ENCODE results near the gene CDK18.

CDK18 gene

DNA sequence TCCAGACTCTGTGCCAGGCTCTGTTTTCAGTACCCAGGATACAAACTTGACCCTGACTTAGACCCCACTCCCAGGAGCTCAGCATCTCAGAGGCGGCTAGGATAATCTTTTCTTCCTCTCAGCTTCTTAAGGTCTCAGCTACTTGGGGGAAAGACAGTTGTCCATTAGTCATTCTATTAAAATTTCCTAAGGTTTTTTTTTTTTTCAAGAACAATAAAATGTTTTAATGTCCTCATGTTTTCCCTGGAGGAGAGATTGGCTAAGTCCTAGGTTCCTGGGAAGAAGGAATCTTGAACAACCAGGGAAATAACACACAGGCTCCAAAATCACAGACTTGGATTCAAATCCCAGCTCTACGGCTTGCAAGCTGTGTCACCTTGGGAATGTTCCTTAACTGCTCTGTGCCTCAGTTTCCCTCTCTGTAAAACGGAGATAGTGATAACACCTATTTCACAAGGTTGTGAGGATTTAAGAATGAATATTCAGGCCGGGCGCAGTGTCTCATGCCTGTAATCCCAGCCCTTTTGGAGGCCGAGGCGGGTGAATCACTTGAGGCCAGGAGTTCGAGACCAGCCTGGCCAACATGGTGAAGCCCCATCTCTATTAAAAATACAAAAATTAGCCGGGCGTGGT lies 33.0 kb downstream of the CDK18 start:
- DNase-seq (ENCODE audit: low read depth): no peak

DNA sequence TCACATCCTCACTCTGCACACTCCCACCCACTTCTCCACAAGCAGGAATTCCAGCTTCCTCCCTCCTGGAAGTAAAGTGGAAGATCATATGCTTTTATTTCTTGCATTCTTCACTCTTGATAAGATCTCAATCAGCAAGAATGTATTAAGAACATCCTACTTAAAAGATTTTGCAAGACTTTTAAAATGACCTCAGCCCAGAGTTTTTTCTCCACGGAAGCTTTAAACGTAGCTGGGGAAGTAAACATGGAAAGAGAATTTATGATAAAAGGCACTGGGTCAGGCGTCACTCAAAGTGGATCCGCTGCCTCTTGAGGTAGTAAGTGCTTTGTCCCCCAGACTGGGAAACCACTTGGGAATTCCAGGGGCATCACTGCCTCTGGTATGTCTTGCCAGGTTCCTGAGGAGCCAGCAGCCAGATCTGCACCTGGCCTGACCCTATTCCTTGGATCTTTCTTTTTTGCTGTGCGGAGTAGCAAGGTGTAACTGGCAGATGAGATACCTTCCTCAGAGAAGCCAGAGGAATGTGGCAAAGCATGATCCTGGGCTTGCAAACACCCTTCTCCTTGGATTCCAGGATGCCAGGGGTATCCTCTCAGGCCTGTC lies 33.9 kb downstream of the CDK18 start:
- DNase-seq (ENCODE audit: low read depth): no peak

DNA sequence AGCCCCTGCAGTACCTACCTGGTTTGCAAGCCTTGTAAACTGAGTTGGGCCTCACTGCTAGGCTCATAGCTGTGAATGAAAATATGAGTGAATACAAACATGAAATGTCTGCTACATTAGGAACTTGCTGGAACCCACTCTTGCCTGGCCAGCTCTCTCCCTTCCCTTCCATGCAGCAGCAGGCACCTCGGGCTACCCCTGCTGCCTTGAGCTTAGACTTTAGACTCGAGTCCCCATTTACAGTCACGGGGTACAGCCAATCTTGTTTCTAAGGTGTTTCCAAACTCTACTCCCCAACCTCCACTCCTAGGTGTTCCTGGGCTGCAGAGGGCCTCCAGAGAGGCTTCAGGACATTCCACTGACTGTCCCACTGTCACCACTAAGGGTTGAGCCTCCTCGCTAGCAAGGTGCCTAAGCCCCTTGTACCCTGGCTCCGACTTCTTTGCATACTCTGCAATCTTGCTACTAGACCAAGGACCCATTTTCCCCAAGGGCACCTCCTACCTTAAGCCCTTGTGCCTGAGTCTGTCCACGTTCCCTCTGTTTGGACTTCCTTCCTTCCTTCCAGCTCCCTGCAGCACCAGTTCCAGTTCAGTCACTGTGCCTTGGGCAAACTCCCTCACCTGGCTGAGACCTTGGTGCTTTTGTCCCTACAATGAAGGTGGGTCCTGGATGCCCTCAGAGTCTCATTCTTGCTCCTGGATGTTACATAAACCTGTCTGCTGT lies 36.9 kb downstream of the CDK18 start:
- no peak for DNase-seq (ENCODE audit: low read depth)

DNA sequence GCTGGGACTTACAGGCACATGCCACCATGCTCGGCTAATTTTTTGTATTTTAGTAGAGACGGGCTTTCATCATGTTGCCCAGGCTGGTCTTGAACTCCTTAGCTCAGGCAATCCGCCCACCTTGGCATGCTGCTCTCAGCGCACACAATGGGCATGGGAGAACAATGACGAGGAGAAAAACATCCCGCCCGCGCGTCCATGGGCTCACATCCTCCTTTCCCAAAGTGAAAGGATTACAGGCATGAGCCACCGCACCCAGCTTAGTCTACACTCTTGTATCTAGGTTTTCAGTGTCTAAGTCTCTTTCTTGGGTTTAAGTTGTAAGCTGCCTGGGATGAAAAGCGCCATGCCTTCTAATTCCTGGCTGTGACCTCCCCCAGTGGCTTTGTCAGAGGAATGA lies 37.9 kb downstream of the CDK18 start:
- DNase-seq (ENCODE audit: low read depth): no peak

DNA sequence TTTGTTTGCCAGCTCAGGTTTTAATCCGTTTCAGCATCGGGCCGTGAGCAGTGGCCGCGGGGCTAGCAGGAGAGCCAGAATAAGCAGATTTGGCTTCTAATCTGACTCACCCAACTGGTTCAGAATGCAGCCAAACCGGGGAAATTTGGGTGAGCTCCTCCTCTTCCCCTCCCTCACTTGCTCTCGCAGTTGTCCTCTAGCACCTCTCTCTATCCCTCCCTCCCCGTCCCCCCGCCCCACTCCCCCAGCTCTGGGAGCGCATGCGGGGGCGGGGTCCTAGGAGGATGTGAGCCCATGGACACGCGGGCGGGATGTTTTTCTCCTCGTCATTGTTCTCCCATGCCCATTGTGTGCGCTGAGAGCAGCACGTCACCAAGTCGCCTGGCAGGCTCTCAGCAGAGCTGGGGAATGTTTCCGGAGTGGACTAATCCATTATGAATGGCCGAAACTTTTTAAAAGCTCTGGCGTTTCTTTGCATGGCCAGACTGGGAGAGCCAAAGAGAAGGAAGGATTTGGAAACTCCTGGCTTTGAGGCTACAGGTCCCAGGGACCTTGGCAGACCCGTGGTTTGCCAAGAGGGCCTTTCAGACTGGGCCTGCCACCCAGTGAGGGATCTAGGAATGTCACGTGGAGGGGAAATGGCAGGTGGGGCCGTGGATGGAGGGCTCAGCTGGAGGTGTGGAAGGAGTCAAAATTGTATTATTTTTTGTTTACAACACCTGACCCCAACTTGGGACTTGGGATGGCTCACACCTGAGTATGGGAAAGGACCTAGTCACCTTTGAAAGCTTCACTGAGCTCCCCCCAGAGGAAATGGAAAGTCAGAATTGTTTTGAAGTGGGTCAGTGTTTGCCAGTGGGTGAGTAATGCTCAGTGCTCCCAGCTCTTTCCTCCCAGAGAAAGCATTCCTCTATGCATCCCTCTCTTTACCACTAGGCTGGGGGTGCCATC lies 39.2 kb downstream of the CDK18 start:
- DNase-seq (ENCODE audit: low read depth): no peak

DNA sequence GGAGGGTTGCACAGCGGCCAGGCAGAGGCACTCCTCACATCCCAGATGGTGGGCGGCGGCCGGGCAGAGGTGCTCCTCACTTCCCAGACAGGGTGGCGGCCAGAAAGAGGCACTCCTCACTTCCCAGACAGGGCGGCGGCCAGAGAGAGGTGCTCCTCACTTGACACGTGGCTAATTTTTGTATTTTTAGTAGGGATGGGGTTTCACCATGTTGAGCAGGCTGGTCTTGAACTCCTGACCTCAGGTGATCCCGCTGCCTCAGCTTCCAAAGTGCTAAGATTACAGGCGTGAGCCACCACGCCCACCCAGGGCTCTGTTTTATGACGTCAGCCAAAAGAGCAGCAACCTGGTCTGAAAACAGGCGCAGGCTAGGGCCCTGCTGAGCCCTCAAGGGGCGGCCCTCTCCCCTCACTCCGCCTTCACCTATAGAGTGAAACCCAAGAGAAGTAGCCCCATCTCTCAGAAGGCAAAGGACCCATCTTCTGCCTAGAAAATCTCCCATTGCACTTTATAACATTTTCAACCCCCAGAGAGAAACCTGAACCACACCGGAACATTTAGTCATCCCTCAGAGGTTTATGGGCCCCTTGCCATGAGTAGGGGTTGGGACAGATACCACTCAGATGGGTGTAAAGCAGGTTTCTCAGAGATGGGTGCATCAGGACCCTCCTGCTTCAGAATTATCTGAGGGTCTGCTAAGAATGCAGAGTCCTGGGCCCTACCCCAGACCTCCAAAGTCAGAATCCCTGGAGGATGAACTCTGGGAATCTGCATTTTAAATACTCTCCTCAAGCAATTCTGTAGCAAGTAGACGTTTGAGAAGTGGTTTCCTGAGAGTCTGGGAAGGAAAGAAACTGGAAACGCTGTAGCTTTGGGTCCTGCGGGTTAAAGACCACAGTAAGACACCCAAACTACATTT lies 40.8 kb downstream of the CDK18 start:
- no peak for DNase-seq (ENCODE audit: low read depth)

DNA sequence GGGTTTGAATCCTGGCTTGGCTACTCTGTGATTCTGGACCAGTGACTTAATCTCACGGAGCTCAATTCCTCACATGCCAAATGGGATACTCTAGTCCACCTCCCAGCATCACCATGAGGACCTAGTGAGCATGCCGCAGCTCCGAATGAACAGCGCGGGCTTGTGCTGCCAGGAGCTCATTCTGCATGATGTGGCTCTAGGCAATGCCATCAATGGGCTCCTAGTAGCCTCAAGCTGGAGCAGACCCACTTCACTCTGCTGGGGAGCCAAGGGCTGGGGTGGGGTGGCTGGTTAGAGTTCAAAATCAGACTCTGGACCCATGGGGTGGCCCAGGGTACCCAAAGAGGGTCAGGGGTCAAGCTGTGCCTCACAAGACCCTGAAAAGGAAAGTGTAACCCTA lies 41.5 kb downstream of the CDK18 start:
- no peak for DNase-seq (ENCODE audit: low read depth)

DNA sequence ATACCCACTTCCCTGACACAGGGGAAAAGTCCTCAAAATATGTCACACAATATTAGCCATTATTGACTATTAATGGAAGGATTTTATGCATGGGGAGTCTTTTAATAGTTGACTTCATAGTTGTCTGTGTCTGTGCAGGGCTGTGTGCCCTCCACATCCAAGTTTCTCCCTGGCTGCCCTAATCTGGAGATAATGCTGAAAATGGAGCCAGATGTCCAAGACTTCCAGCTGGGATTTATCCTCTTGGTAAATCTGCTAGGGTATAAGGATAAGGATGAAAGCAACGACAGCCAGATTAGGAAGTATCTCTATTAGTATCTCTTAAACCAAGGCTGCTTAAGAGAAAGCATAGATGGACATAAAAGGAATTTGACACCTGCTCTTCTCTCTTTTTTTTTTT lies 42.1 kb downstream of the CDK18 start:
- no peak for DNase-seq (ENCODE audit: low read depth)

DNA sequence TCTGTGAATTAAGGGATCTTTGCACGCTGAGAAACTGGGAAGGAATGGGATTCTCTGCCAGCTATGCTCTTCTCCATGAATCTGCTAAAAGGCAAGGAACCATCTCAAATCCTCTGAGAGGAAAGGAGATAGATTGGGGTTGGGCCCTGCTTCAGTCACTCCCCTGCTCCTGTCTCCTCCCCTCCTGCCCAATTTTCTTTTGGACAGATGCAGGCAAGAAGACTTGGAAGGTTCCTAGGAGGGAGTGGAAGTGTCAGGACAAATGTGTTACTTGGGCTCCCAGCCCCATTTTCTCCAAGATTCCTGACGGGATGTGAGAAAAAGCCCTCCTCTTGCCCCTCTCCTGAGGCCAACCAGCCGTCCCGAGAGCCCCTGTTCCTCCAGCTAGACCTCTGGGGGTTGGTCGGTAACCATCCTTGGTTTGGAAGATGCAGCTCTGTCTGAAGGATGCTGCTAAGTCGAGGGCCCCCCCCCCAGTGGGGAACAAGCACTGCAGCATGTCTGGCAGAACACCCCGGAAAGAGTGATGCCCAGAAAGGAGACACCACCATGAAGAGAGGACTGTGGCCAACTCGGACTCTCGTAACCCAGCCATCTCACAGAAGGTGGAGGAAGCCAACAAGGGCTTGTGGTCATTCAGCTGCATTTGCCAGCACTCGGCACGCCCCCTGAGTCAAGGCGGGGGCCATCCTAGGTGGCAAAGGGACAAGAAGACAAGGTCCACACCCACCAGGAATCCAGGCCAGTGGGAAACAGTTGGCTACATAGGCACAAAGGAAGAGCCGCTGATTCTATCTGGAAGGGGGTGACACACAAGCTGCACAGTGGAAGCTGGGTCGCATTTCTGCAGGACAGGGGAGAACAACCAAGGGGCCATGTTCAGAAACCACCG lies 43.7 kb downstream of the CDK18 start:
- DNase-seq (ENCODE audit: low read depth): no peak

DNA sequence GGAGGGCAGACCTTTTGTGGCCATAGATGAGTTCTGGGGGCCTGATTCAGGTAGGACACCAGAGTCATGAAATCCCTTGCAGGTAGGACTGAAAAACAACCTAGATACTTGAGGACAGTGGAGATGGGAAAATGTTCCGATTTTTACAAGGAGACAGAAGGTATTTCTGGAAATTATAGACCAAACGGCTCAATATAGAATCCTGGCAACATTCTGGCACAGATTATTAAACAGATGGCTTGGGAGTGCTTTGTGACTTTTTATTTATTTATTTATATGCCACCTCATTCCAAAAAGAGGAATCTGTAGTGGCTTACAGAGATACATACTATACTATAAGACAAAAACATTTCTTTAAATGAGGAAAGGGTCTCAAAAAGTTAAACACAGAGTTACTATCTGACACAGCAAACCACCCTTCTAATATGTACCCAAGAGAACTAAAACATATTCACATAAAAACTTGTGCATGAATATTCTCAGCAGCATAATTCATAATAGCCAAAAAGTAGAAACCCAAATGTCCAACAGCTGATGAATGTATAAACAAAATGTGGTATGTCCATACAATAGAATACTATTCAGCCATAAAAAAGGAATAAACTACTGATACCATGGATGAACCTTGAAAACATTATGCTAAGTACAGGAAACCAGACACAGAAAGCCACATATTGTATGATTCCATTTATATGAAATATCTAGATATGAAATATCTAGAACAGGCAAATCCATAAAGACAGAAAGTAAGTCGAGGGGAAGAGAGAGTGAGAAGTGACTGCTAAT lies 49.8 kb downstream of the CDK18 start:
- DNase-seq (ENCODE audit: low read depth): no peak

DNA sequence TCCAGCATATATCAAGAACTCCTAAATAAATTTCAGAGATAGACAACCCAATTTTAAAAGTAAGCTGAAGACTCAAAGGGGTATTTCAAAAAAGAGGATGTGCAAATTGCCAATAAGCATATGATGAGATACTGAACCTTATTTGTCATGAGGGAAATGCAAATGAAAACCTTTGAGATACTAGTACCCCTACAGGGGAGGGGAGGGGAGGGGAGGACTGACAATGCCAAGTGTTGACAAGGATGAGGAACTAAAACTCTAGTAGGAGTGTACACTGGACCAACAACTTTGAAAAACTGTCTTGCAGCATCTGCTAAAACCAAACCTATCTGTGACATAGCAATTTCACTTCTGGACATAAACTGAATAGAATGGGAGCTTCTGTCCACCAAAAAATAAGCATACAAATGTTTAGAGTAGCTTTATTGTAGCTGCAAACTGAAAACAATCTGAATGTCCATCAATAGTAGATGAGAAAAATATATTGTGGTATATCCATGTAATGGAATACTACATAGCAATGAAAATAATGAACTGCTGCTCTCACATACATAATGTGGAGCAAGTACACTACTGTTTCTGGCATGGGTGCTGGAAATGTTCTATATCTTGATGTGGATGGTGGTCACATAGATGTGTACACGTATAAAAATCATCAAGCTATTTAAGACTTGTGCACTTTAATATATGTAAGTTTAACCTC lies 57.2 kb downstream of the CDK18 start:
- no peak for DNase-seq (ENCODE audit: low read depth)

DNA sequence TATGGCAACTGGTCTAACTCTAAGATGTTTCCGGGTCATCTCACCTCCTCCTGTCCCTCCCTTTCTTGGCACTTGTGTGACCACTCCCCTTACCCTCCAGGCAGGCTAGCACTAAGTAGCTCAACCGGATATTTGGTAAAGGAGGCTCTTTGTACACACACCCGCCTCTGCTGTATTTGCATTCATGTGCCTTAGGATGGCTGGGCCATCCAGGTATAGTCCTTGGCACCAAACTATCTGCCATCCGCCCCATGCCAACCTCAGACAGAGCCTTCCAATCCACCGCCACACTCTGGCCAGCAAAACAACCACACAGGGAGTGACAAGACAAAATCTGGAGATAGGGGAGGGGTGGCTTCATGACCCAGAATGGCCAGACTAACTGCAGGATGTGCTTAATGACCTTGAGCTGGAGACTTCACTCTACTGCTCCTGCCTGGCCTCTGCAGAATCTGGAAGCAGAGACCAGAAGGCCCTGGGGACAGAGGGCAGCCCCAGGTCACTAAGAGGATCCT lies 59.5 kb downstream of the CDK18 start:
- no peak for DNase-seq (ENCODE audit: low read depth)

DNA sequence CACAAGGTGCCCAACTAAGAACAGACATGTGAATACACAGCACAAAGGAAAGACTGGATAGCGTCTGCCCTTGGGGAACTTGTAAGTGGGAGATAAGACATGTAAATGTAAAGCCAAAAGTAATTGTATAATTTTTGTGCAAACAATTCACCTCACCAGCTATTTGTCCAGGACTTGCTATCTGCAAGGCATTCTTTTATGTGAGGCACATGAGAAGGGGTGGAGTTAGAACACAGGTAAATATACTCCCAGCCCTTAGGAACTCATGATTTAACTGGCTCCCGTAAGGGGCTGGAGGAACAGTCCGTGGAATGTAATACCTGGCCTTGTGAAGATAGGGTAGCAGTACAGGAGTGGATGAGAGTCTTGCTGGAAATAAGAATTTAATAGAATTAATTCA lies 61.3 kb downstream of the CDK18 start:
- no peak for DNase-seq (ENCODE audit: low read depth)

DNA sequence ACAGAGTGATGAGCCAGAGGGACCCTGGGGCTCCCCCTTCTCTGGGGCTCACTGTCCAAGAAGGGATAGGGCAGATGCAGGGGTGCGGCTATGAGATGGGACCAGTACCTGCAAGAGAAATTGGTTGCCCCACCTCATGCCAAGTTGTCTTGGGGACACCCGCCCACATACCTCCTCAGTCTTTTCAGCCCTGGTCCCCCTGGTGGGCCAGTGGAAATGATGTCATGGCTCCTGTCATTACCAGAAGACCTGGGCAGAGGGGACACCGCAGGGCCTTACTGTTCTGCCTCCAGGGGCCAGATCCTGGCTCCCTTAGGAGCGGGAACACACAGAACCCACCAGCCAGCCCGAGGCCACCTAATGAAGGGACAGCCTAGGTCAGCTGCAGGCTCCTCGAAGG lies 63.2 kb downstream of the CDK18 start:
- DNase-seq (ENCODE audit: low read depth): no peak

DNA sequence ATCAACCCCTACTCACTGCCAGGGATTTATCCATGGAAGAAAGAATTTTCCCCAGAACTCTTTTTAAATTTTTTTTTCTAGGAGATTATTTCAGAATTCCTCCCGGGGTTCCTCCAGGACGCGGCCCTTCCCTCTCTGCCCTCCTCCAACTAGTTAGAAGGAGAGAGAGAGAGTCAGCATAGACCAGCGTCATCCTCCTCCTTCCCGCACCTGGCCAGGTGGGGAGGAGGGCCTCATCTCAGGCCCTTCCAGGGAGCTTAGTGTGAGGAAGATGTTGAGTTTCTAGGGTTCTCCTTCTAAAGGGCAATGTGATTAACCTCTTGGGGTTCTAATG lies 63.6 kb downstream of the CDK18 start:
- DNase-seq (ENCODE audit: low read depth): no peak

DNA sequence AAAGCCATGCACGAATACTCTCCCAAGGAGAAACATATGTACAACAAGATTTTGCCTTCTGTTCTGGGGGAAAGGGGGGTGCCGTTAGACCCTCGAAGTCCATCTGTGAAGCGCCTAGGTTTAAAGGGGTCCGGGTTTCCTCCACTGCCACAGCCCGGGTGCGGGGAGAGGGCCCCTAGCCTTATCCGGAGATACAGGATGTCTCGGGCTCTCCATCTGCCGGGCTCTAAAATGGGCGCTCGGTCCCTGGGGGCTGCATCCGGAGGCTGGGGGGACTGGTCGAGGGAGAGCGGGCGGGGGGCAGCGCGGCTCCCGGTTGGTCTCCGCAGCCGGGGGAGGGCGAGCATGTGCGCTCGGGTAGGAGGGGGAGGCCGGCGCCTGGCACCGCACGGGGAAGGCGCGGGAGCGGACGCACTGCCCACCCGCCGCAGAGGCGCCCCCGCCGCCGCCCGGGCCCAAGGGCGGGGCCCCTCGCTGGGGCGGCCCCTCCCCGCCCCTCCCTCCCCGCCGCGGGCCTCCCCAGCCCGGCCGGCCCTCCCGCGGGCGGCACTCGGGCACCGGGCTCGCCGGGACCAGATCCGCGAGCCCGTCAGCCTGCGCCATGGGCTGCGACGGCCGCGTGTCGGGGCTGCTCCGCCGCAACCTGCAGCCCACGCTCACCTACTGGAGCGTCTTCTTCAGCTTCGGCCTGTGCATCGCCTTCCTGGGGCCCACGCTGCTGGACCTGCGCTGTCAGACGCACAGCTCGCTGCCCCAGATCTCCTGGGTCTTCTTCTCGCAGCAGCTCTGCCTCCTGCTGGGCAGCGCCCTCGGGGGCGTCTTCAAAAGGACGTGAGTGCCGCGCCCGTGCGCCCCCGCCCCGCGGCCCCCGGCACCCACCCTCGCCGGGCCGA lies 64.2 kb downstream of the CDK18 start:
- DNase-seq (ENCODE audit: low read depth): no peak

DNA sequence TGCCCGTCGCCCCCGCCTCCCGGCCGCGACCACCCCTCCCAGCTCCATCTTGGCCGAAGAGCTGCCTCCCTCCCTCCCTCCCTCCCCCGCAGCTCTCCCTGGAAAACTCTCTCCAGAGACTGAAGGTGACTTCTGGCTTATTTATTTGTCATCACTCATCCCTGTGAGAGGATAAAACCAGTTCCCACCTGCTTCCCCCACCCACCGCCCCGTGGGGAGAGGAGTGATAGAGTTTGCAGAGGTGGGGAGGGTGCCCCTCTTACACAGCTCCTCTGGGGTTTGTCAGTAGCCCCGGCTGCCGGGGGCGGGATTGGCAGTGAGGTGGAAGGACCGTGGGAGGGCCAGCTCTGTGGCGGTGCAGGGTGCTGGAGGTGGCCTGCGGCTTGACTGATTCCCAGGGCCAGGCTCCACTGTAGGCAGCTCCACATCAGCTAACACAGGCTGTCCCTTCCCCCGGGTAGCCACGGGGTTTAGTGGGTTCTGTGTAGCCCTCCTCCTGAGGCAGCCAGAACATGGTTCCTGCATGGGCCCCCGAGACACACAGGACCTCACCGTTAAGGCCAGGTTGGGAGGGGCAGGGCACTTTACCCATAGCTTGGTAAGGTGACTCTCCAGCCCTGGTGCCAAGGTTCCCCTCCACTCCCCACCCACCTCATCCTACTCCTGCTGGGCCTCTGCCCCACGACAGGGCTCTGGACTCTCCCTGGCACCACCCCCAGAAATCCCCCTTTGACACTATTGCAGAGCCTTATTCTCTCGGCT lies 65.1 kb downstream of the CDK18 start:
- no peak for DNase-seq (ENCODE audit: low read depth)
